ENCODE results near the gene PRIMPOL.

GRCh38 chr4:184621518-184621917, 28.0 kb upstream of the PRIMPOL start:
- TF ChIP-seq CTCF (IDR thresholded peaks at IDR 0.05; ENCODE audit: low read depth, low read length, poor library complexity, severe bottlenecking): no peak
- no peak for TF ChIP-seq EZH2phosphoT487 (IDR thresholded peaks at IDR 0.05; ENCODE audit: borderline replicate concordance, low read length)

All from DOHH2 (cell line).